Measurements from ENCODE around the gene UBE2U. TPM values are rescaled to one million over a fixed set of nuclear protein-coding genes. Genes with fewer than 3 reads are reported as not detected.
A peak's percentile ranks its signal among the peaks of the same experiment; 100 is the strongest.

UBE2U gene
- total RNA-seq, 1 experiment from 2014 or later, result not detected

DNA sequence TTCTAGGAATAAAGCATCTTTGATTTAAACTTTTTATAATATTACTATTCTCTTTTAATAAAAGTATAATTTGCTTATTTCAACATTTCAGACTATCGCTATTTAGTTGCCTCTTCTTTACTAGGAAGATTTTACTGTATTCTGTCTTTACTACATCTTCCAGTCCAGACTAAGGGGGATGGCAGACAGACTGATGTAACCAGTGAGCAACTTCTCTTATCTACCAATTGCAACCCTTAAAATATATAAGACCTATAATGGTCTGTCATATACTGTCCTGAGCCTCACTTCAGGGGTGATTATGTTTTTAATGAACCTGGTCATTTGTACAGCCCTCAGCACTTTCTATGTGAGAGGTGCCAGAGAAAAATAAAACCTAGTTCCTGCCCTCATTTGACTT, 87.0 kb downstream of the UBE2U start:
- no peak for DNase-seq (ENCODE audit: low read depth)

DNA sequence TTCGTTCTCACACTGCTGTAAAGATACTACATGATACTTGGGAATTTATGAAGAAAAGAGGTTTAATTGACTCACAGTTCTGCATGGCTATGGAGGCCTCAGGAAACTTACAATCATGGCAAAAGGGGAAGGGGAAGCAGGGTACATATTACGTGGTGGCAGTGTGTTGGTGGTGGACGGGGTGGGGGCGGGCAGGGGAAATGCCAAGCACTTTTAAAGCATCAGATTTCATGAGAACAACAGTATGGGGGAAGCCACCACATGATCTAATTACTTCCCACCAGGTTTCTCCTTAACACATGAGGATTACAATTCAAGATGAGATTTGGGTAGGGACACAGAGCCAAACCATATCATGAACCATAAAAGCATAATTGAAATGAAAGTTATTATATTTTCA, 88.5 kb downstream of the UBE2U start:
- no peak for DNase-seq (ENCODE audit: low read depth)

DNA sequence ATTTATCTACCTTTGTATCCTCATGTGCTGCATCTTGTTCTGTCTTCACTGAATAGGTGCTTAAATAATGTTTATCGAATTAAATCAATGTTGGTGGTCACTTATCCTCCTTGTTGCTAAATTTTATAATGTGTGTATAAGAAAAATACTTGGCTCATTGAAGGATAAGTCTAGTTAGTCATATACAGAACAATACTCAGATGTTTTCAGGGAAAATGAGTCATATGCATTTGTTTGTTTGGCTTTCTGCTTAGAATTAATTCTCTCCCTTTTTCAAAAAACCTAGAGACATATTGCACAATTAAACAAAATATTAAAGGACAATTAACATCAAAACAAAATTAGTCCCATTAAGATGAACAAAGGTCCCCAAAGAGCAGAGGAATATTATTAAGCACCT, 89.0 kb downstream of the UBE2U start:
- DNase-seq (ENCODE audit: low read depth), result no peak

DNA sequence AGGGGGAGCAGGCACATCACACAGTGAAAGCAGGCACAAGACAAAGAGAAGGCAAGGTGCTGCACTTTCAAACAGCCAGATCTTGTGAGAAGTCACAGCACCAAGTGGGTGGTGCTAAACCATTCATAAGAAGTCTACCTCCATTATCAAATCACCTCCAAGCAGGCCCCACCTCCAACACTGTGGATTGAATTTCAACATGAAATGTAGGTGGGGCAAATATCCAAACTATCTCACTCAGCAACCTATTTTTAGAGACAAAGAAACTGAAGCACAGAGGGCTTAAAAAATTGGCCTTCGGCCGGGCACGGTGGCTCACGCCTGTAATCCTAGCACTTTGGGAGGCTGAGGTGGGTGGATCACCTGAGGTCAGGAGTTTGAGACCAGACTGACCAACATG, 90.4 kb downstream of the UBE2U start:
- DNase-seq (ENCODE audit: low read depth), result no peak

DNA sequence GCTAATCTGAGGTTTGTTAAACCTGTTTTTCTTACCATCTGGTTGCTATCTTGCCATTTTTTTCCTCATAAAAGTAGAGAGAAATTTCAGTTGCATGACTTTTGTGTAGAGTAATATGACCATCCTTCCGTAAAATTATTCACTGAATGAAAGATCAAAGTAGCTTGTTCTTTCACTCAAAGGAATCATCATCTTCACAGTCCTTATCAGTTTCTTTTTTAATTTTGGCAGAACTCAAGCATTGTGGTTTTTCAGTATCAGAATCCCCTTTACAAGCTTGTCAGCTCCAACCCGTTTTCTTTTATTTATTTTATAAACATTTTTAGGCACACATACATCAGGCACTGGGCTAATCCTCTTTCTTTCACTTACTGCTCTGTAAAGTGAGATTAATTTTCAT, 91.7 kb downstream of the UBE2U start:
- DNase-seq (ENCODE audit: low read depth), result no peak

DNA sequence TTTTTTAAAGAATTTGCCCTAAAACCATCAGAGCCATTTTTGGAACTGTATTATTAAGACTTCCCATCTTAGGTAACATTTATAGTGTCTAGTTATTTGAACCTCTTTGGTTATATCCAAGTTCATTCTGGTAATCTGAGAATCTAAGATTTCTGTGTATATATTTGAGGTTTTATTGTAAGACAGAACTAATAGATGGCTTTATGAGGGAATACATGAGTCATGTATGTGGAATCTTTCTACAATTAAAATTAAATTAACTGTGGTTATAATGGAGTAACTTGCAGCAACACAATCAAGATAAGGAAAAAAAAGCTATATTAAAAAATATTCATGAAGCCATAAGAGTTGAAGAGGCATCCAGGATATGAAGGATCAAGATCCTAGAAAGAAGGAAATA, 92.1 kb downstream of the UBE2U start:
- DNase-seq (ENCODE audit: low read depth), result no peak

DNA sequence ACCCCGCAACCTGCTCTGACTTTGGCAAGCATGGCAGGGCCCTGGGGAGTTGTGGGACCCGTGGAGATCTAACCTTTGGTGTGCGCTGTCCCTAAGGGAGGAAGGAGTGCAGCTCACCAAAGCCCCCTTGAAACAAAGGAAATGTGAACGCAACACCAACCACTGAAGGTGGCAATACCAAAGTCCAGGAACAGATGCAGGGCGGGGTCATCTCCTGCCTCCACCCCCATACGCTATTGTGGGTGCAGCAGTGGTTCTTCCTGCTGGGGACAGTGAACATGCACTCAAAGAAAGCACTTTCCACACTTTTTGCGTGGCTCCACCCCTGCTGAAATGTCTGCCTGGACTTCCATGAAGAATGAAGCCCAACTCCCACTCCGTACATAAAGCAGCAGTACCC, 93.0 kb downstream of the UBE2U start:
- no peak for DNase-seq (ENCODE audit: low read depth)

DNA sequence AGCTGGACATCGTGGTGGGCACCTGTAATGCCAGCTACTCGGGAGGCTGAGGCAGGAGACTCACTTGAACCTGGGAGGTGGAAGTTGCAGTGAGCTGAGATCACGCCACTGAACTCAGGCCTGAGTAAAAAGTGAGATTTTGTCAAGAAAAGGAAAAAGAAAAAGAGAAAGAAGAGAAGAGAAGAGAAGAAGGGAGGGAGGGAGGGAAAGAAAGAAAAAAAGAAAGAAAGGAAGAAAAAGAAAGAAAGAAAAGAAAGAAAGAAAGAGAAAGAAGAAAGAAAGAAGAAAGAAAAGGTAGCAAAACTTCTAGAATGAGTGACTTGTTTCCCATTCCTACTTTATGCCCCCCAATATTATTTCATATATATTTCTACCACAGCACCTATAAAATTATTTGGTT, 98.8 kb downstream of the UBE2U start:
- DNase-seq (ENCODE audit: low read depth), result no peak

DNA sequence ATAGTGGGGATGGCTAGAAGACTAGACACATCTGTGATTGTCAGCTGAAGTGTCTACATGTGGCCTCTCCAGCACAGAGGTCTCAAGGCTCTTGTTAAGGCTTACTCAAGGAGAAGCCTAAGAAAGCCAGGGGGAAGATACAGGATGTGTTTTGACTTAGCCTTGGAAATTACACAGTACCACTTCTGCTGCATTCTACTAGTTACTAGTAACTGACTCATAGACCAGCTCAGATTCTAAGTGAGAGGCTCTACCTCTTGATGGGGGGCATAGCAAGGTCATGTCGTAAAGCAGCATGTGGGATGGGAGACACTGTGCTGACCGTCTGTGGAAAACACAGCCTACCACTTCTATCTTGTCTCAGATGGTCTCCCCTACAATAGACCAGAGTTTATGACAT, 99.5 kb downstream of the UBE2U start:
- DNase-seq (ENCODE audit: low read depth), result peak; percentile 38

DNA sequence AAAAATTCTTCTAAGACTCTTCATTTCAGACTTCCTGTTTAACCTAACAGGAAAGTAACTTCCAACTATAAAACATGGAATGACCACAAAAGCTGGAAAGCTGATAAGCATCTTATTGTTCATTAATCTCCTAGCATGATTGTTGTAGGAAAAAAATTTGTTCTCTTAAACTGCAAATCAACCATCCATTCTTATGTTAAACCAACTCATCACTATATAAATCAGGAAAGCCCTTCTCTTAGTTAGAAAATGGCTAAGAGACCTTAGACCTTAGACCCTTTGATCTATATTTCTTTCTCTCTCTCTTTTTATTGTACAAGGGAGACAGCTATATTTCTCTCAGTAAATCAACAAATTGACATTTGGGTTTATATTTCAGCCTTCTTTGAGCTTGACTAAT, 101.4 kb downstream of the UBE2U start:
- DNase-seq (ENCODE audit: low read depth), result no peak

DNA sequence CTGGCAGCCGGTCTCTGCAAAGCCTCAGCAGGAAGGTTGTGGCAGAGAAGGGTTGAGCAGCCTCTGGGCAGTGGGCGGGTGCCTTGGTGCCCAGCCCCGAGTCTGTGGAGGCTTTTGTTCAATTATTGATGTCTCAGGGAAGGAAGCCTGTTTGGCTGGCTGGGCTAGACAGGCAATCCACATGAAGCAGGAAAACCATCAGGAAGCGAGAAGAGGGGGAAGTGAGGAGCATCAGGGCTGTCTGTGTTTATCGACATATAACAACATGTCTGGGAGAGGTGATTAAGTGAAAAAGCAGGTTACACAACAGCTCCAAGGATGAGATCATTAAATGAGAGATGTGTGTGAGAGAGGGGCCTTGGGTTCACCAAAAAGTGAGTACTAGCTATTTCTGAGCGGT, 105.4 kb downstream of the UBE2U start:
- DNase-seq (ENCODE audit: low read depth), result no peak

DNA sequence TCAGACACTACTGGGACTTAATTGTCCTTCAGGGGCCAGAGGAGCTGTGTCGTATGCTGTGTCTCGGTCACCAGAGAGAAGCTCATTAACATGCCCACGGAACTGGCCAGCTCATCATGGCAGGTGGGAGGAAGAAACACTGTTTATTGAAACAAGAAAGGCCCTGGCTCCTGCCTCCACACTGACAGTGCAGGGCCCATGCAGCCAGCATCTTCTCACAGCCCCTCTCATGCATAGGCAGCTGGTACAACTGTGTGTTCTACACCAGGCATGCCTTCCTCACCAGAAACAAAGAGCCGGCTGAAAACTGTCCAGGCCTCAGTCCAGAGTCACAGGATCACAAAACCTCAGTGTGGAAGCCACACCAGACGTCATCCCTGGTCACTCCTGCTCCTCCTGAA, 106.0 kb downstream of the UBE2U start:
- DNase-seq (ENCODE audit: low read depth), result no peak

DNA sequence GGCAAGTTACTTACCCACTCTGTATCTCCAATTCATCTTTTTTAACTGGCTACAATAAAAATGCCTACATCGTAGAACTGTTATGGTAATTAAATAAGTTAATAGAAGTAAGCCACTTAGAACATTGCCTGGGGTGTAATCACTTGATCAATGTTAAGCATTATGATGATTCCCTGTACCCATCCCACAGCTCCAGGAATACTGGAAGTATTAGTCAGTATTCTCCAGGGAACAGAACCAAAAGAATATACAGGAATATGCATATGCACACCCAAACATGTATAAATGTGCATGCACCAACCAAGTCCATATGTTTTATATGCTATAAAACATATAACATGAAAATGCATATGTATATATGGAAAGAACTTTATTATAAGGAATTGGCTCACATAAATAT, 107.3 kb downstream of the UBE2U start:
- DNase-seq (ENCODE audit: low read depth), result no peak

DNA sequence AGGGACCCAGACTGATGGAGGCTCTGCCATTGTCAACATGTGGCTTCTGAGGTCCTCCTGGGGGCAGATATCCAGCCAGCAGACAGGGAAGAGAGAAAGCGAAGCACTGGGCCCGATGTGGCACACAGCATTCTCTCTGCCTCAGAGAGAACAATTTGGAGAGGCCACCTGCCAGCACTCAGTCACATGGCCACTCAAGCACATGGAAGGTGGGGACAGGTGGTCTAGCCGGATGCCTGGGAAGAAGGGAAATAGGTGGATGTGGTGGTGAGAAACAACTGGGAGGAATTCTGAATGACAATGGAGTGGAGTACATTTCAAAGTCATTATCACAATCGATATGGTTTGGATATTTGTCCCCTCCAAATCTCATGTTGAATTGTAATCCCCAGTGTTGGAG, 109.0 kb downstream of the UBE2U start:
- no peak for DNase-seq (ENCODE audit: low read depth)

DNA sequence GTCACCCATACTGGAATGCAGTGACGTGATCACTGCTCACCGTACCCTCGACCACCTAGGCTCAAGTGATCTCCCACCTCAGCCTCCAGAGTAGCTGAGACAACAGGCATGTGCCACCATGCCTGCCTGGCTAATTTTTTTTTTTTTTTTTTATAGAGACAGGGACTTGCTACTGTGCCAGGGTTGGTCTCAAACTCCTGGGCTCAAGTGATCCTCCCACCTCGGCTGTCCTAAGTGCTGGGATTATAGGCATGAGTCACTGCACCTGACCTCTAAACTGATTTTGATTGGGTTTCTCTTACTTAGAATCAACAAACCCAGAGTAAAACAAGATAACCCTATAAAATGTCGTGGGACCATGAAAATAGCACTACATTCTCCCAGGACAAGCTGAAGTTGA, 112.0 kb downstream of the UBE2U start:
- peak; percentile 32 for DNase-seq (ENCODE audit: low read depth)

Measured in HT1080 (cell line).